ENCODE measurements around the gene CNGA2.

Gene CNGA2

GRCh38 chrX:151735219-151735618, 673 bp downstream of the CNGA2 start:
- Histone ChIP-seq H3K4me3 (ENCODE audit: low read length) (no peak overlapping the region), H4K20me1 (ENCODE audit: control insufficient read depth, insufficient read depth, low read depth, low read length) (no peaks in the 10 kb centered on the region), H3K9me3 (ENCODE audit: control insufficient read depth, insufficient read depth, low read length) (no peaks in the 10 kb centered on the region), H3K4me2 (ENCODE audit: low read length) (no peak overlapping the region), H3K36me3 (ENCODE audit: control insufficient read depth, low read length) (no peaks in the 10 kb centered on the region), H3K27ac (ENCODE audit: low read depth, low read length) (no peak overlapping the region), H3K27me3 (ENCODE audit: control insufficient read depth, low read length) (no peaks in the 10 kb centered on the region), H3K9me2 (replicated peaks; ENCODE audit: control insufficient read depth, low read length) (no peaks in the 10 kb centered on the region), H3K79me2 (ENCODE audit: control insufficient read depth, low read length) (no peaks in the 10 kb centered on the region), H3F3A (ENCODE audit: control insufficient read depth, insufficient read depth) (no peaks in the 10 kb centered on the region), H3K4me1 (ENCODE audit: control insufficient read depth, low read length) (no peaks in the 10 kb centered on the region)
- TF ChIP-seq EZH2phosphoT487 (IDR thresholded peaks at IDR 0.05; ENCODE audit: borderline replicate concordance, low read length), result no peak
- TF ChIP-seq CTCF (IDR thresholded peaks at IDR 0.05; ENCODE audit: low read depth, low read length, poor library complexity, severe bottlenecking), result no peak

- no peak overlapping the region for H3K4me2 ChIP-seq (ENCODE audit: low read length)
- no peaks in the 10 kb centered on the region for H3K27me3 ChIP-seq (ENCODE audit: control insufficient read depth, low read length)
- no peaks in the 10 kb centered on the region for H3K9me2 ChIP-seq (replicated peaks; ENCODE audit: control insufficient read depth, low read length)
- TF ChIP-seq CTCF (IDR thresholded peaks at IDR 0.05; ENCODE audit: low read depth, low read length, poor library complexity, severe bottlenecking) (no peak), EZH2phosphoT487 (IDR thresholded peaks at IDR 0.05; ENCODE audit: borderline replicate concordance, low read length) (no peak)
- no peaks in the 10 kb centered on the region for H3K9me3 ChIP-seq (ENCODE audit: control insufficient read depth, insufficient read depth, low read length)
- H3K4me1 ChIP-seq (ENCODE audit: control insufficient read depth, low read length), result no peaks in the 10 kb centered on the region
- no peak overlapping the region for H3K27ac ChIP-seq (ENCODE audit: low read depth, low read length)
- H3K4me3 ChIP-seq (ENCODE audit: low read length), result no peak overlapping the region
- H3K79me2 ChIP-seq (ENCODE audit: control insufficient read depth, low read length), result no peaks in the 10 kb centered on the region
- H3F3A ChIP-seq (ENCODE audit: control insufficient read depth, insufficient read depth), result no peaks in the 10 kb centered on the region
- no peaks in the 10 kb centered on the region for H4K20me1 ChIP-seq (ENCODE audit: control insufficient read depth, insufficient read depth, low read depth, low read length)
- H3K36me3 ChIP-seq (ENCODE audit: control insufficient read depth, low read length), result no peaks in the 10 kb centered on the region
These were observed 2.1 kb downstream of the CNGA2 start for GRCh38 chrX:151736685-151737084.

GRCh38 chrX:151737494-151737893, 2.9 kb downstream of the CNGA2 start:
- no peaks in the 10 kb centered on the region for H3K36me3 ChIP-seq (ENCODE audit: control insufficient read depth, low read length)
- no peaks in the 10 kb centered on the region for H3K9me3 ChIP-seq (ENCODE audit: control insufficient read depth, insufficient read depth, low read length)
- no peak overlapping the region for H3K4me3 ChIP-seq (ENCODE audit: low read length)
- H3K27ac ChIP-seq (ENCODE audit: low read depth, low read length), result no peak overlapping the region
- no peaks in the 10 kb centered on the region for H3K27me3 ChIP-seq (ENCODE audit: control insufficient read depth, low read length)
- H3K4me2 ChIP-seq (ENCODE audit: low read length), result no peak overlapping the region
- H3K9me2 ChIP-seq (replicated peaks; ENCODE audit: control insufficient read depth, low read length), result no peaks in the 10 kb centered on the region
- no peaks in the 10 kb centered on the region for H3K79me2 ChIP-seq (ENCODE audit: control insufficient read depth, low read length)
- TF ChIP-seq CTCF (IDR thresholded peaks at IDR 0.05; ENCODE audit: low read depth, low read length, poor library complexity, severe bottlenecking) (no peak), EZH2phosphoT487 (IDR thresholded peaks at IDR 0.05; ENCODE audit: borderline replicate concordance, low read length) (no peak)
- no peaks in the 10 kb centered on the region for H4K20me1 ChIP-seq (ENCODE audit: control insufficient read depth, insufficient read depth, low read depth, low read length)
- no peaks in the 10 kb centered on the region for H3K4me1 ChIP-seq (ENCODE audit: control insufficient read depth, low read length)
- no peaks in the 10 kb centered on the region for H3F3A ChIP-seq (ENCODE audit: control insufficient read depth, insufficient read depth)

GRCh38 chrX:151738751-151739150, 4.2 kb downstream of the CNGA2 start:
- Histone ChIP-seq H3K27me3 (ENCODE audit: control insufficient read depth, low read length) (no peaks in the 10 kb centered on the region), H4K20me1 (ENCODE audit: control insufficient read depth, insufficient read depth, low read depth, low read length) (no peaks in the 10 kb centered on the region), H3K4me1 (ENCODE audit: control insufficient read depth, low read length) (no peaks in the 10 kb centered on the region), H3K4me3 (ENCODE audit: low read length) (no peak overlapping the region), H3K79me2 (ENCODE audit: control insufficient read depth, low read length) (no peaks in the 10 kb centered on the region), H3K36me3 (ENCODE audit: control insufficient read depth, low read length) (no peaks in the 10 kb centered on the region), H3K4me2 (ENCODE audit: low read length) (no peak overlapping the region), H3F3A (ENCODE audit: control insufficient read depth, insufficient read depth) (no peaks in the 10 kb centered on the region), H3K9me2 (replicated peaks; ENCODE audit: control insufficient read depth, low read length) (no peaks in the 10 kb centered on the region), H3K27ac (ENCODE audit: low read depth, low read length) (no peak overlapping the region), H3K9me3 (ENCODE audit: control insufficient read depth, insufficient read depth, low read length) (no peaks in the 10 kb centered on the region)
- TF ChIP-seq EZH2phosphoT487 (IDR thresholded peaks at IDR 0.05; ENCODE audit: borderline replicate concordance, low read length), result no peak
- no peak for TF ChIP-seq CTCF (IDR thresholded peaks at IDR 0.05; ENCODE audit: low read depth, low read length, poor library complexity, severe bottlenecking)

Measured in DOHH2 (cell line).